Fibroblast of skin of left quadriceps (primary cell): ENCODE data around the gene SYT3.

Experiments
- DNase-seq, 2 experiments: peaks; one replicate each; pipeline ENCODE4 v3.0.0-alpha.2; 2013; ENCODE audit warnings: low read depth in 2 of 2

Gene SYT3, protein sequence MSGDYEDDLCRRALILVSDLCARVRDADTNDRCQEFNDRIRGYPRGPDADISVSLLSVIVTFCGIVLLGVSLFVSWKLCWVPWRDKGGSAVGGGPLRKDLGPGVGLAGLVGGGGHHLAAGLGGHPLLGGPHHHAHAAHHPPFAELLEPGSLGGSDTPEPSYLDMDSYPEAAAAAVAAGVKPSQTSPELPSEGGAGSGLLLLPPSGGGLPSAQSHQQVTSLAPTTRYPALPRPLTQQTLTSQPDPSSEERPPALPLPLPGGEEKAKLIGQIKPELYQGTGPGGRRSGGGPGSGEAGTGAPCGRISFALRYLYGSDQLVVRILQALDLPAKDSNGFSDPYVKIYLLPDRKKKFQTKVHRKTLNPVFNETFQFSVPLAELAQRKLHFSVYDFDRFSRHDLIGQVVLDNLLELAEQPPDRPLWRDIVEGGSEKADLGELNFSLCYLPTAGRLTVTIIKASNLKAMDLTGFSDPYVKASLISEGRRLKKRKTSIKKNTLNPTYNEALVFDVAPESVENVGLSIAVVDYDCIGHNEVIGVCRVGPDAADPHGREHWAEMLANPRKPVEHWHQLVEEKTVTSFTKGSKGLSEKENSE

DNA sequence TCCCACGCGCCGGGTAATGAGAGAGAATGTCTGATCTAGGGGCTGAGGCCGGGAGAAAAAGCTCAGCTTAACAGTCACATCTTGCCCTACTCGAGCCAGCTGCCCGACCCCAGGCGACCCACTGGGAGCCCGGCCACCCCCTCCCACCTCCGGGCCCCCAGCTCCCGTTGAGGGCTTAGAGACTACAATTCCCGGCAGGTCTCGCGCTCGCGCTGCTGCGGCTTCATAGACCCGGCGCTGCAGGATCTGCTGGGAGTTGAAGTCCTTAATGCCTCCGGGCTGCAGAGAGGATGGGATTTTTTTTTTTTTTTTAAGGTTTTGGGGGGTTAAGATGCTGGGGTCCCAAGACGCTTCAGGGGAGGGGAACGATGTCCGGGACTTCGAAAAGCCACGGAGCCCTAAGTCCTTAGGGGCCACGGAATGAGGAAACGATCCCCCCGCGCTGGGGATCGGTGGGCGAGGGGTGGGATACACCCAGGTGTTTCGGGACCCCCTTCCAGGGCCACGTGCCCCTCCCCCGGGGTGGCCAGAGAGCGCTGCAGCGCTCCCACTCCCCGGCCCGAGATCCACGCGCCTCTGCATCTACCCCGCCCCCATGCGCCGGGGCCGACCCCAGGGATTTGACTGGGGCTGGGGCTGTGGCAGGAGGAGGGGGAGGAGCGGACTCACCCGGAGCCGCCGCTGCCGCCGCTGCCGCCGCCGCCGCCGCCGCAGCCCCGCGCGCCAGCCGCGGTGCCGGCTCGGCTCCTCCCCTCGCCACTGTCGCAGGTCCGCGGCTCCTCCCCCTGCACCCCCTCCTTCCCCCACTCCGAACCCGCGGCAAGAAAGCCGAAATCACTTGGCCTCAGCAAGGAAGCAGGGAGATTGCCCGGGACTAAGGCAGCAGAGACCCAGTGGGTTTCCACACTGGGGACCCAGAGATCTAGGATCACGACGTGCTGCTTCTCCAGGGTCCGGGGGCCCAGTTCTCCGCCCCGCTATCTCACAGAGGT, at the start of gene SYT3:
Gene SYT3 (minus strand): TSS at position 761 of the 992 bp plus-strand sequence. CDS start 2,470 bp downstream, outside the sequence.
- DNase-seq: no peak

DNA sequence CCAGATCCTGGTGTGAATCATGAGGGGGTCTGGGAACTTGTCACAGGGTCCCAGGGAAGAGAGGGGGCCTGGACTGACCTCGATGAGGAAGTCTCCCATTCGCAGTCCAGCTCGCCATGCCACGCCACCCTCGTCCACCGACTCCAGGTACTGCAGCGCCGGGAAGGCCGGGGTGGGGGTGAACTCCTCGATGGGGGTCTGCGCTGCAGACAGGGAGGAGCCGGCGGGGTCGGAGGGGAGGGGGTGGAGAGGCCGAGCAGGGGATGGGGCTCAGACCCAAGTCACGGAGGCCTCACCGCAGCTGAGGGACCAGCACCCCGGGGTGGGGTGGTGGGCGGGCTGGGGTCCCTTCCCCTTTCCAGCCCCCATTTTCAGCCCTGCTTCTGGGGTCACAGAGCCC, 49.1 kb upstream of the SYT3 start:
- no peak for DNase-seq

DNA sequence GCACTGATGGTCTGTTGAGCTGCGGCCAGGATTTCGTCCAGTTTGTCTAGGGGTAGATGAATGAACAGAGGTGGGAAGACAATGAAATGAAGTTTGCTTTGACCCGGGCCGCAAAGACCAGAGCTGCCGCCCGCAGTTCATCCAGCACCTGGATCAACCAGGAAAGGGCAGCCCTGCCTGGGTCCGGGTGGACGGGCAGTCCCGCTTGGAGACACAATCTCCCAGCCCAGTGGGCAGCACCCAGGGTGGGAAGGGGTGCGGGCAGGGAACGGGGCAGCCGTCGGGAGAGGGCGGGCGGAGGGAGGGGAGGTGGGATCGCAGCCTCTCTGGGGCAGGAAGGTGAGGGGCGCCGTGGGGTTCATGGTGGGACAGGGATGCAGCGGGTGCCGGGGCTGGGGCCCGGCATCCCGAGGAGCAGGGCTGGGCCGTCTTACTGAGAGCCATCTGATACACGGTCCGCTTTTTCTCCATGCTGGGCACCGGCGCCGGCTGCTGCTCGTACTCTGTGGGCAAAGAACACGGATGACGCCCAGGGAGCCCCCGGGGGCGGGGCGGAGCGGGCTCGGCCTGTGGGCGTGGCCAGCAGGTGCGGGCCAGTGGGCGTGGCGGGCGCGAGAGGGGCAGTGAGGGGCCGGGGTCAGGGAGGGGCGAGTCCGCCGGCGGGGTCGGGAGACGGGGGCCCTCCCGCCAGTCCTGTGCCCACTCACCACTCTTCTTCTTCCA, 46.8 kb upstream of the SYT3 start:
- no peak for DNase-seq

DNA sequence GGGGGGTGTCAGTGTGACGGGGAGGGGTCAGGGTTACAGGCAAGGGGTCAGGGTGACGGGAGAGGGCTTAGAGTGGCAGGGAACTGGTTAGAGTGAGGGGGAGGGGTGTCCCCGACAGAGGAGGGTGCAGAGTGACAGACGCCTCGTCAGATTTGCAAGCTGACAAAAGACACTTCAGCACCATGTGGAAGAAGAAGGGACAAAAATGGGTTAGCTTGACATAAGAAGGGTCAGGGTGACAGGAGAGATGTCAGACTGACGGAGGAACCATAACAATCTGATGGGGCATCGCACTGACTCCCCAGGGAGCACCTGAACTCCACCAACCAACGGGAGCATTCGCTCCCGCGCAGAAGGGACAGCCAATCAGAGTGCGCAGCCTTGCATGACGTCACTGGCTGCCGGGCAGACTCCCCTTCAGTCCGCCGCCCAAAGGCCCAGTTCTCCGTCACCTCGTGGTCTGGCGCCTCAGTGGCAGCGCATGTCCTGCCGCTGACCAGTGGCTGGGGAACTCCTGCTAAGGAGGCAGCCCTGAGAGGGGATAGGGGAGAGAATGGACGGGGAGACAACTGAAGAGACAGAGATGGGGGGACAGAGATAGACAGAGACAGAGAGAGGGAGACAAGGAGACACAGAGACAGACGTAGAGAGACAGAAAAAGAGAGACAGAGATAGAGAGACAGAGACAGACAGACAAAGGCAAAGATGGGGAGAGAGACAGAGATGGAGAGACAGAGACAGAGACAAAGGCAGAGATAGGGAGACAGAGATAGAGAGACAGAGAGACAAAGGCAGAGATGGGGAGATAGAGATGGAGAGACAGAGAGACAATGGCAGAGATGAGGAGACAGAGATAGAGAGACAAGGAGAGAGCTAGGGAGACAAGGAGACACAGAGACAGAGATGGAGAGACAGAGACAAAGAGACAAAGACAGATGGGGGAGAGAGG, 39.8 kb upstream of the SYT3 start:
- peak in 1 of 2 experiments; percentile 27 for DNase-seq

DNA sequence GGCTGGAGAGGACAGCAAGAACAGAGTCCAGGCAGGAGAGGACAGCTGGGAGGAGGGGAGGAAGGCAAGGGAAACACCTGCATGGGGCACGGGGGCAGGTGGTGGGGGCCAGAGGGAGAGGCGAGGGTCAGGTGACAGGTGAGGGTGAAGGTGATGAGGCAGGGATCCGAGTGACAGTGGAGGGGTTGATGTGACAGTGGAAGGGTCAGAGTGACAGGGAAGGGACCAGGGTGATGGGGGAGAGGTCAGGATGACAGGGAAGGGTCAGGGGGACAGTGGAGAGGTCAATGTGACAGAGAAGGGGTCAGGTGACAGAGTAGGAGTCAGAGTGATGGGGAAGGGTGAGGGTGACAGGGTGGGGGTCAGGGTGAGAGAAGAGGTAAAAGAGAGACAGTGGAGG, 38.6 kb upstream of the SYT3 start:
- no peak for DNase-seq

DNA sequence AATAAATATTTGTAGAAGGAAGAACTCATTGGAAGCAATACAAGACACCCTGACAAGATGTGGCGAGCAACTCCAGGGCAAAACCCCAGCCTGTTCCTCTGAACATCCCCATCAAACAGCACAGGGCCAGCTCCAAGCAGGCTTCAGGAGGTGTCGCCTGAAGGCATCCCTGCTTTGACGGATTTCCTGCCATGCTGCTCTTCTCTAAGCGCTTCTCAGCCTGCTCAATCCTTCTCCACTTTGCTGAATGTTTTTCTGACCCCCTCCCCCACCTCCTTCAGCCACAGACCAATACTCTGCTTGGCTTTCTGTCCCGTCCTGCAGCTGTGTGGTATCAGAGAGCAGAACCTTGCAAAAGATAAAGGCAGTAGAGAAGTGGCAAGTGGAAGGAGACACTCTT, 38.0 kb upstream of the SYT3 start:
- no peak for DNase-seq

DNA sequence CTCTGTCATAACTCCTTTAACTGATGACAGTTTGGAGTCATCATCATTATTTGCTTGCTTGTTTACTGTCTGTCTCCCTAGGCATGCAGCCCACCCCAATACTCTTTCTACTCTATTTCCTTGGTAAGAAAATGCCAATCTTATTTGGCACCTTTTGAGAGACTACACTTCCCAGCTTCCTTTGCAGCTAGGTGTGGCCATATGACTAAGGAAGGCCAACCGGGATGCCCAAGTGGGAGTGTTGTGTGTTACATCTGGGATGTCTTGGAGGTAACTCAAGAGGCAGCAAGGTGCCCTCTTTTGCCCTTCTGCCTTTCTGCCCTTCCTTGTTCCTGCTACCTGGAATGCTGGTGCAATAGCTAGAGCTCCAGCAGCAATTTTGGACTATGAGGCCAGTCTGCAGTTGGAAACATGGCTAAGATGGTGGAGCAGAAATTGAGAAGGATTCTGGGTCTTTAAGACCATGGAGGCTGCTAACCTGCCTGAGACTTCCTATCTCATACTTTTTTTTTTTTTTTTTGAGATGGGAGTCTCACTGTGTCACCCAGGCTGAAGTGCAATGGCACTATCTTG, 37.0 kb upstream of the SYT3 start:
- no peak for DNase-seq

DNA sequence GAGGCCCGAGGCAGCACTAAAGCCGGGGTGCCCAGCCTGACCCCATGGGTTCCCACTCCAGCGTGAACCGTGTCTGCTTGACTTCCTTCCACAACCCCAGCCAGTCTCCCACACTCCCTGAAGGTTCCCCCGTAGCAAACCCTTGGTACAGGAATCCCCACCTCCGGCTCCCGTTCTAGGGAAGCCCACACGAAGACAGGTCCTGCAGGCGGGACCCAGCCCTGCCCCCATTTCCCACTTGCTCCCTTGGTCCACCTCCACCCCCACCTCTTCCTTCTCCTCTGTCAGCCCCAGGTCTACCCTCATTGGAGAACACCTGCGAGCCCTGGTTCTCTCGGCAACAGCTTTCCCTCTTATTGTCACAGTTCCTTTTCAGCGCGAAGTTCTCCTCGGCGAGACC, 33.4 kb upstream of the SYT3 start:
- DNase-seq: no peak

DNA sequence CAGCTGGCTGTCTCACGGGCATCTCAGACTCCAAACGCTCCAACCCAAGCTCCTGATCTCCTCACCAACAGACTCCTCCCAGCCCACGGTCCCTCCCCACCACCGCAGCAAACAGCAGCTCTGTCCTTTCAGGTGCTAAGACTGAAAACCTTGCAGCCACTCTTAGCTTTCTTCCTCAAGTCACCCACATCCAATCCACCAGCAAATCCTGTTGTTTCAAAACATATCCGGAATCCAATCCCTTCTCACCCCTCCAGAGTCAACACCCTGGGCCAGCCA, 30.4 kb upstream of the SYT3 start:
- no peak for DNase-seq

DNA sequence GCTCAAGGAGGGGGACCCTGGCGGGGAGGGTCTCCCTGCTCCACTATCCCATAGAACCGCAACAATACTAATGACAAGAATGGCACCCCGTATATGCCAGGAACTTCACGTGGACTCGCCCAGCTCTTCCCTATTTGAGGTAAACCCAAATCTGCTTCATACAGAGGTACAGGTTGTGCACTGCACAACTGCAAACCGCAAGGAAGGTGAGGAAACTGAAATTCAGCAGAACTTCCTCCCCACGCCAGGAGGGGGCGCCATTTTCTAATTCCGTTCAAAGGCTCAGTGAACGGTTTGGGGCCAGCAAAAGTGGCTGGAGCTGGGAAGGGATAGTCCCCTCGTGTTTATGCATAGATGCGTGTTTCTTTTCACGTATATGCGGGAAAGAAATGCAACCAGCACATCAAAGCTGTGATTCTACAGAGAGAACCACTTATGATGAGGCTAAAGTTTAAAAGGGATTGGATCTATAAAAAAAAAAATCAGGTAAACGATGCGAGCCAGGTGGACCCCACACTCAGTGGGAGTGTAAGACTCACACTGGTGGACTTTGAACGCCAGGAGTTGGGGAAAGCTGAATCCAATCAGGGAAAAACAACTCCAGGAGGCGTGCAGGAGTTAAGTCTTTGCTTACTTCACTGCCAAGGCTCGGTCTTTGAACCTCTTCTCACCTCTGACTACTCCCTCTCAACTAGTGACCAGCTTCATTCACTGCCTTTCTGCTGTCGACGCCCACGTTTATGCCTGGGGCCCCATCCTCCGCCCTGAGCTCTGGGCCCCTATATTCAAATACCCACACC, 29.8 kb upstream of the SYT3 start:
- DNase-seq: no peak

DNA sequence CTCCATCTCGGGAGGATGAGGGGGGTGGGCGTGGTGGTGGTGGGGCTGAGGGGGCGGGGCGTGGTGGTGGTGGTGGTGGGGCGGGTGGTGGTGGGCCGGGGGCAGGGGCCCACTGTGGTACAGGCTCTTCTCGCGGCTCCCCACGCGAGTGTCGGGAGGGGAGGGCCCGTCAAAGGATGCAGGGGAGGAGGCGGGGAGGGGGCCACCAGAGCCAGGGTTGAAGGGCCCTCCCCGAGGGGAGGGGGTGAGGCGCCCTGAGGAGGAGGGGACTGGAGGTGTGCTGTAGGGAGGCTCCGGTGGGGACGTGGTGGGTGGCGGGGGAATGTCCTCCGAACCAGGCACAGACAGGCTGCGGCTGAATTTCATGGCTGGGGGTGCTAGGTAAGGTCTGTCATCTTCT, 29.2 kb upstream of the SYT3 start:
- DNase-seq: no peak

DNA sequence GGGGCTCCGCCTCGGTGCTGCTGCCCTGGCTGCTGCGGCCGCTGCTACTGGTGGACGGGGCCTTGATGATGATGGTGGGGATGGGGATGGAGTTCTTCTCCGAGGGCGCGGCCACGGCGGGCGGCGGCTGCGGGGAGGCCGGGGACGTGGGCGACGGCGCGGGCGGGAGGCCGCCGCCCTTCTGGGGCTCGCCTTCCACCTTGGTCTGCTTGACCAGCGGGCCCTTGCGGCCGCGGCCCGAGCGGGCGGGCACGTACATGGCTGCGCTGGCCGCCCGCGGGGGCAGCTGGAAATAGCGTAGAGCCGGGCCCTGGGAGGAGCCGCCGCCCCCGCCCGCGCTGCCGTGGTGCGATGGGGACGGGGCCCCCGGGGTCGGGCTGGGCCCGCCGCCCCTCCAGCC, 28.7 kb upstream of the SYT3 start:
- no peak for DNase-seq

DNA sequence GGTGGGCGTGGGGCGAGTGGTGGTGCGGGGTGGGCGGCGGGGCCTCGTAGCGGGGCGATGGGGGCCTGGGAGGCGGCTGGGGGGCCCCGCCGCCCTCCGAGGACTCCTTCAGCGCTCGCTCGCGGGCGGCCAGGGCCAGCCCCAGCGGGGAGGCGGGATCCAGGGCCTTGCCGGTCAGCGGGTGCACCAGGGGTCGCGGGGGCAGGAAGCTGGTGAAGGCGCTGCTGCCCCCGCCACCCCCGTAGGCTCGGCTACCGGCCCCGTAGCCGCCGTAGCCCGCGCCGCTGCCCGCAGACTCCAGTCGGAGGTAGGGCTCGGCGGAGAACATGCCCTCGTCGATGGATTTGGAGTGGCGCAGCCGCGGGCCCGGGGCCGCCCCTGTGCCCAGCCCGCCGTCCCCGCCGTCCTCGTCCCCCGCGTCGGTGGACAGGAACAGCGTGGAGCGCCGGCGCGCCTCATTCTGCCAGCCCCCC, 28.1 kb upstream of the SYT3 start:
- DNase-seq: no peak

DNA sequence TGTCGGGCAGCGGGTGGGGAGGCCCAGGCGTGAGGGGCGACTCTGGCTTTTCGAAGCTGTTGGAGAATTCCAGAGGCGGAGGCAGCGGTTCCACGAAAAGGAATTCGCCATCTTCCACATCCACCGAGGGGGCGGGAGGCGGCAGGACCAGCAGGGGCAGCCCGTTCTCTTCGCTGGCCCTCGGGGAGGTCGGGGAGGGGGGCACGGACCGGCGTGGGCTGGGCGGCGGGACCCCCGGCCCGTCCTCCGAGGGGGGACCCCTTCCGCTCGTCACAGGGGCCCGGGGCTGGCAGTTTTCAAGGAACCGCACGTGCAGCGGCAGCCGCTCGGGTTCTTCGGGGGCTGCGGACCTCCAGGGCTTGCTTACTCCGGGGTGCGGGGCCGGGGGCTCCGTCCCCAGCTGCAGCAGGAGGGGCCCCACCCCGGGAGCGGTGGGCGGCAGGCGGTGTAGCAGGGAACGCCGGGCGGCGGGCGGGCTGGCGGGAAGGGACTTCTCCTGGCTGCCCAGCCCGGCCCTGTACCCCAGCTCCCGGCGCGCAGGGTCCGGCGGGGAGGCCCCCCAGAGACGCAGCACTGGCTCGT, 27.6 kb upstream of the SYT3 start:
- no peak for DNase-seq

DNA sequence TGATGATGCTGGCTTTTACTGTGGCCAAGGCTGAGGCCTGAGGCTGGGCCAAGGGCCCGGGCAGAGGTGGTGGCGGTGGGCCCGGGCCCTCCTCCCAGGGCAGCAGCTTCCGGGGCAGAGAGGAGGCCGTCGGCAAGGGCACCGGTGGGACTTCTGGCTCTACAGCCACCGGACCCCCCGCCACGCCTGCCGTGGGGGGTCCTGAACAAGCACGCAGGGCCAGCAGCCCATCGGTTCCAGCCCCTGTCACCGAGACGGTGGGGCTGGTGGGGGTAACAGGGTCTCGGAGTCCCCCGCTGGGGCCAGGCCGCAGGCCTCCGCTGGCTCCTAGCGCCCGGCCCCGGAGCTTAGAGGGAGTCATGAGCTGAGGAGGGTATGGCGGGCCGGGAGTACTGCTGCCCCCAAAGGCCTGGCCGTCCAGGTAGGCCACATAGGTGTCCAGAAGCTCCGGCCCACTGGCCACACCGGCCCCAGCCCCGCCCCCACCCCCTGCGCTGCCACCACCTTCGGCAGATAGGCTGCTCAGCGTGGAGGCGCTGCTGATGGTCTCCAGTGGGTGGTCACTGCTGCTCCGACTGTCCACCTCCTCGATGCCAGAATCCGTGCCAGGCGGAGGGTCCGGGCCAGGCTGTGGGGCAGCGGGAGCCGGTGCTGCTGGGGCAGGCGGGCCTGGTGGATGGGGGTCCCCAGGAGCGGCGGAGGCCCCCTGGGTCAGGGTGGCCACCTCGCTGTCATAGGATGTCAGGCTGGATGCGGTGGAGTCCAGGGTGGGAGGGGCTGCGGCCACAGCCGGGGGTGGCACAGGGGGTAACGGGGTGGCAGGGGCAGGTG, 26.9 kb upstream of the SYT3 start:
- DNase-seq: no peak

DNA sequence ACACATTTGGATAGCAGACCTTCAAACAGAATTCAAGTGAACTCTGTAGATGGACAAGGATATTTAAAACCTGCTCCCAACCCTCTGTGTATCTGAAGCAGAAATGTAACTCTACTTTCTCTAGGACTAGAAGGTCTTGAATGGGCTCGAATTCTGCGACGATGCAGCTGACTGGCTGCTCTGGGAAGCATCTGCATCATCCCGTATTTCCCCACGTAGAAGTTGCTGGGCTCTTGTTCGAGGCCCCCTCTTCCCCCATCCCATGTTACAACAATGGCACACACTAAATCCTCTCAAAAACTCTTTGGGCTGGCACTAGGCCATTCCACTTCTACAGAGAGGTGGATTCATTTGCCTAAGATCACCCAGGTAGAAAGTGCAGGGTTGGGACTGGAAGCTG, 24.5 kb upstream of the SYT3 start:
- no peak for DNase-seq

DNA sequence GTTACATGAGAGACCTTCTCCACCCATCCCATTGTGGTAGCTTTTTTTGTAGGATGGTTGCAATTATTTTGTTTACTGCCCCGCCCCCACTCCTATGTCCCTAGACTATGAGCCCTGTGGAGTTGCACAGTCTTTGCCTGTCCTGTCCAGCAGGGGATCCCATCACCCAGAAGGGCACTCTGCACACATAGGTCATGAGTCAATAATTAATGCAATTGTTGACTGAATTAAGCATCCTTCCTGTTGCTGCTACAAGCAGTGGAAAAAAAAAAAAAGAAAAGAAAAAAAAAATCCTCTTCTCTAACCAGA, 23.8 kb upstream of the SYT3 start:
- no peak for DNase-seq
